LNCAP (cell line): ENCODE measurements around the gene SIPA1L2.

Experiments
- TF ChIP-seq, protein P1 (sequence below): fragments of 450-650 bp; IDR thresholded peaks from 2 replicates; pipeline ENCODE4 v1.5.1; 2017; ENCODE audit warnings: mild to moderate bottlenecking

SIPA1L2 gene, protein sequence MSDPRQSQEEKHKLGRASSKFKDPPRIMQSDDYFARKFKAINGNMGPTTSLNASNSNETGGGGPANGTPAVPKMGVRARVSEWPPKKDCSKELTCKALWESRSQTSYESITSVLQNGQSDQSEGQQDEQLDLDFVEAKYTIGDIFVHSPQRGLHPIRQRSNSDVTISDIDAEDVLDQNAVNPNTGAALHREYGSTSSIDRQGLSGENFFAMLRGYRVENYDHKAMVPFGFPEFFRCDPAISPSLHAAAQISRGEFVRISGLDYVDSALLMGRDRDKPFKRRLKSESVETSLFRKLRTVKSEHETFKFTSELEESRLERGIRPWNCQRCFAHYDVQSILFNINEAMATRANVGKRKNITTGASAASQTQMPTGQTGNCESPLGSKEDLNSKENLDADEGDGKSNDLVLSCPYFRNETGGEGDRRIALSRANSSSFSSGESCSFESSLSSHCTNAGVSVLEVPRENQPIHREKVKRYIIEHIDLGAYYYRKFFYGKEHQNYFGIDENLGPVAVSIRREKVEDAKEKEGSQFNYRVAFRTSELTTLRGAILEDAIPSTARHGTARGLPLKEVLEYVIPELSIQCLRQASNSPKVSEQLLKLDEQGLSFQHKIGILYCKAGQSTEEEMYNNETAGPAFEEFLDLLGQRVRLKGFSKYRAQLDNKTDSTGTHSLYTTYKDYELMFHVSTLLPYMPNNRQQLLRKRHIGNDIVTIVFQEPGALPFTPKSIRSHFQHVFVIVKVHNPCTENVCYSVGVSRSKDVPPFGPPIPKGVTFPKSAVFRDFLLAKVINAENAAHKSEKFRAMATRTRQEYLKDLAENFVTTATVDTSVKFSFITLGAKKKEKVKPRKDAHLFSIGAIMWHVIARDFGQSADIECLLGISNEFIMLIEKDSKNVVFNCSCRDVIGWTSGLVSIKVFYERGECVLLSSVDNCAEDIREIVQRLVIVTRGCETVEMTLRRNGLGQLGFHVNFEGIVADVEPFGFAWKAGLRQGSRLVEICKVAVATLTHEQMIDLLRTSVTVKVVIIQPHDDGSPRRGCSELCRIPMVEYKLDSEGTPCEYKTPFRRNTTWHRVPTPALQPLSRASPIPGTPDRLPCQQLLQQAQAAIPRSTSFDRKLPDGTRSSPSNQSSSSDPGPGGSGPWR (N-terminal part only)

DNA sequence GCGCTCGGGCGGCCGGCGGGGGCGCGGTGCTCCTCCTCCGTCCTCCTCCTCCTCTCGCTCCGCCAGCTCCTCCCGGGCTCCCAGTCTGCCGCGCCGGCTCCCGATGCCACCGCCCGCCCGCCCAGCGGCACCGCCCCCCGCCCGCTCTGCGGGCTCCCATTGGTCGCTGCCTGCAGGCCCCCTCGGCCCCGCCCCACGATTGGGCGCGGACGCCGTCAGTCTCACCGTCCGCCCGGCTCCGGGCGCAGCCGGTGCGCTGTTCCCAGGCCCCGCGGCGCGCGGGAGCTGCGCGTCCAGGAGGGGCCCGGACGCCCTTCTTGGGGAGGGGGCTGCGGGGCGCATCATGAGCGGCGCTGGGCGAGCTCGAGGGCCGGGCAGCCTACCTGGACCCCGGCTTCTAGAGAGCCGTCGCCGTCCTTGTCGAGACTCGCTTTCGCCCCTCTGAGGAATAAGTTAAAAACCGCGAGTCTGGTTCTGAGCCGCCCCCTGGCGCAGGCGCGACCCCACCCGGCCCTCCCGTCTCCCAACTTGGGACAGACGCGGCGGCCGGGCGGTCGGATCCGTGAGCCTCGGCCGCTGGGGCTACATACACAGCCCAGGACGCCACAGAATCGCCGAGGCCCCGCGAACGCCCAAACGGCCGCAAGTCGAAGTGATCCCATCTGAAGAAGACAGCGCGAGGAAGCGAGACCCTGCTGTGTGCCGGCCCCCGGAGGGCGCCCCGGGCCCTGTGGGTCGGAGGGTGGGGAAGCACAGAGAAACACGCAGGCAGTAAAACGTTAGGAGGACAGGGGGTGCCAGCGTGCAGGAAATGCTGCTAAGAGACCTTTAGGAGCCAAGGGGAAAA is at the start of gene SIPA1L2:
SIPA1L2 (minus strand) TSS at position 87 of the 847 bp plus-strand sequence. CDS start 114,794 bp downstream, outside the sequence.
- TF ChIP-seq, protein P1, sequence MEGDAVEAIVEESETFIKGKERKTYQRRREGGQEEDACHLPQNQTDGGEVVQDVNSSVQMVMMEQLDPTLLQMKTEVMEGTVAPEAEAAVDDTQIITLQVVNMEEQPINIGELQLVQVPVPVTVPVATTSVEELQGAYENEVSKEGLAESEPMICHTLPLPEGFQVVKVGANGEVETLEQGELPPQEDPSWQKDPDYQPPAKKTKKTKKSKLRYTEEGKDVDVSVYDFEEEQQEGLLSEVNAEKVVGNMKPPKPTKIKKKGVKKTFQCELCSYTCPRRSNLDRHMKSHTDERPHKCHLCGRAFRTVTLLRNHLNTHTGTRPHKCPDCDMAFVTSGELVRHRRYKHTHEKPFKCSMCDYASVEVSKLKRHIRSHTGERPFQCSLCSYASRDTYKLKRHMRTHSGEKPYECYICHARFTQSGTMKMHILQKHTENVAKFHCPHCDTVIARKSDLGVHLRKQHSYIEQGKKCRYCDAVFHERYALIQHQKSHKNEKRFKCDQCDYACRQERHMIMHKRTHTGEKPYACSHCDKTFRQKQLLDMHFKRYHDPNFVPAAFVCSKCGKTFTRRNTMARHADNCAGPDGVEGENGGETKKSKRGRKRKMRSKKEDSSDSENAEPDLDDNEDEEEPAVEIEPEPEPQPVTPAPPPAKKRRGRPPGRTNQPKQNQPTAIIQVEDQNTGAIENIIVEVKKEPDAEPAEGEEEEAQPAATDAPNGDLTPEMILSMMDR = peak; percentile 85

DNA sequence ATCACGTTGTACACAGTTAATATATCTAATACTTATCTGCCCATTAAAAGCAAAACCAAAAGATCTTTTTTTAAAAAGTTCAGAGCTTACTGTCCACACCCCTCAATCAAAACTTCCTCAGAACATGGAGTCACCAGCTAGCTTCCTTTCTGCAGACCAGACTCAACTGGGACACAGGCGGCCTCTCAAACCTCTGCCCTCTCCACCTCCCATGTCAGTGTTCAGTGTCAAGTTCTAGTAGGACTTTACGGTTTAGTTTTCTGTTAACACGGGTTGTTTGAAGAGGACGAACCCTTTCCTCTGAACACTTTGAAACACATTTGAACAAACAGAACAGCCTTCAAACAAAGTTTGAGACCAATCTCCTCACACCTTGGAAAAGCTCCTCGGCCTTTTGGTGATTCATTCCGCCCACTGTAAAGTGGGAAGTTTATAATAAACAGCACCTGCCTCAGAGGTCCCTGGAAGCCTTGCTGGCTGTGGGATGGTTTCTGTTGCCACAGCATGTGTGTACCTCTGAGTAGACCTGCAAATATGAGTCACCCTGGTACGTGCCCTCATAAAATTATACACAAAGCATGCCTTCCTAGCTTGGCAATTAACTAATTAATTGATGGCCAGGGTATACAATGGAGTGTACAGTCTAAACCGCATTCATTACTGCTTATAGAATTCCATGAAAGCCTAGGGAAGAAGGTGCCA is 48.4 kb upstream of the SIPA1L2 start:
- TF ChIP-seq, protein P1 = no peak

DNA sequence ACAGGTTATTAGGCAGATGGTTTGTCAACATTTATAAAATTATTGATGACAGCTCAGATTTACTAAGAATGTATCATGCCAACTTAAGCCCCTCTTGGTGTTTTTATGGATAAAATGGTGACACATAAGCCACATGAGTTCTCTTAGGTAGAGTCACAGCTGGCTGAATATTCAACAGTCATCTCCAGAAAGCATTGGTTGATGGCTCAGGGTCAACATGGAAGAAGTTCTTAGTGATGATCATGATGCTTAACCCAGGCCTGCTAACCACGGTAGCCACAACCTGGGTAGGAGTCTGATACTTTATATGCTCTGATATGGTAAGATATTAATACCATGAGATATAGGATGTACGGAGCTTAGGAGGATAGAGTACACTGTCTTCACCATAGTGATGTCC is 46.4 kb upstream of the SIPA1L2 start:
- TF ChIP-seq, protein P1 = no peak

DNA sequence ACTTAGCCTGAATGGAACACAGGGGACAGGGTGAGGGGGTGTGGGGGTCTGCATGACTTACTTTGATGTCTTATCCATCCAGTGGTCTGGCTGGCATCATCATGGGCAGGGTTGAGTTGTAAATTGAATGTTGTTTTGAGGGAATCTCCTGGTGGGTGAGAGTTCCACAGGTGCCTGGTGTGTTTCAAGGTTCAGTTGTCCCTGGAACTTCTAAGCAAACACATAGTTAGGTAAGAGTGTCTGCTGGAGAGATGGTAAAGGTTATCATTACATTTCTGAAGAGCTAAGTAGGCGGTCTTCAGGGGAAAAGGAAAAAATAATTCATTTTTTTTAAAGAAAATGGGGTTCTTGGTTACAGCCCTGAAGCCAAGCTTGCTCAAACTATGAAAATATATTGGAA is 46.0 kb upstream of the SIPA1L2 start:
- TF ChIP-seq, protein P1 = no peak

DNA sequence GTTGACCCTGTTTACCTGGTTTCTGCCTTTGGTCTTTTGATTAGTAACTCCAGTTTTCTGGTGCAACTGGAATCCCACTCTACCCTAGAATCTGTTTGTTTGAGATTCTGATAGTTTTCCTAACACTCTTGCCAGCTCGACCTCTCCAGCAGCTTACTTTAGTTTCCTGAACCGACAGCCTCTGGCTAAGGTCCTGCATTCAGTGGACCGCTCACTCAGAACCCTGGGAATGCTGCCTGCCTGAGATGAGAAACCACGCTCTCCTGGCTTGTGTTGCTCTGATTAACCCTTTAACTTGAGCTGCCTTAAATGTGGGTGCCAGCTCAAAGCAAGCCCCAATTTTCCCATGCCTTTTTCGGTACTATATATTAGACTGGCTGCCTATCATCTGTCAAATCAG is 45.3 kb upstream of the SIPA1L2 start:
- TF ChIP-seq, protein P1 = no peak

DNA sequence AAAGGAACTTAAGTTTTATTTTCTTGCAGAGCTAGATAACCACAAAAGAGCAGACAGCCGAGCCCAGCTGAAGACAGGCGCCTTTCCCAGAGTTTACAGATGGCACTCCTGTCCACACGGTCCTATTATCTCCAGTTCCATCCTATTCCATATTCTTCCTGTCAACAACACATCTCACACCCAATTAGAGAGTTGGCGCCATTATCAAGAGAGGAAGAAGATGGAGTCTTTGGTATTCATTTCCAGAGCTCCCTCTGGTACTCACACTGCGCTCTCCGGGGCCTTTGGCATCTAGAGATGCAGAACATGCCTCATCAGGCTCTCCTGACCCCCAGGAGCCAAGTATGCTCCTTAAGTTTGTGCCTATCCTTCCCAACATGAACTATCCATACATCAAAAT is 43.3 kb upstream of the SIPA1L2 start:
- TF ChIP-seq, protein P1 = no peak
